ENCODE data around the gene AP2A2.
"Not testable (repeated sequence)": the region's sequence is repeated elsewhere in the genome, so short reads cannot be mapped to it uniquely, and the experiment has no call there.

The AP2A2 gene

DNA sequence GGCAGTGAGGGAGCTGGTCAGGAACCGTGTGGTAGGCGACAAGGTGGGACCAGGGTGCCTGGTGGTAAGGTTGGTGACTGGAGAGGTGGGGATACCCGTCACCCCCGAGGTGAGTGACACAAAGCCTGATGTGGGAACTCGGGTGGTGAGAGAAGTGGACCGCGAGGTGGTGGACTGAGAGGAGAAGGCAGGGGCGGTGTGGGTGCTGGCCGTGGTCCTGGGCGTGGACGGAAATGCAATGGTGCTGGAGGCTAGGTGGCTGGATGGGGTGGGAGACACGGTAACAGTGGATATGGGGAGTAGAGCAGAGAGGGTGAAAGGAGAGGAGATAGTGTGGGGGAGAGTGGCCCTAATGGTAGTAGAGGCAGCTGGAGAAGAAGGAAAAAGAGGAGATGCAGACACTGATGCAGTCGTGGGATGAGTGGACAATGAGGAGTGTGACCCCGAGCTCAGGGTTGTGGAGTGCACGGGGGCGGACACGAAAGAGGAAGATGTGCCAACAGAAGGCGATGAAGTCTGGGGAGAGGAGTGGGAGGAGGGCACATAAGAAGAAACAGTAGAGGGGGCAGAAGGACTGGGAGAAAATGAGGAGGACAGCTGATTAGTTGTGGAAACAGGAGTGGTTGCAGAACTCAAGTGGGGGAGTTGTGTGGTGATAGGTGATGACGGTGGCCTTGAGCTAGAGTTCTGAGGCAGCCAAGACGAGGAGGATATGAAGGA, 90.3 kb downstream of the AP2A2 start:
- no peak for DNase-seq (ENCODE audit: low read depth)

DNA sequence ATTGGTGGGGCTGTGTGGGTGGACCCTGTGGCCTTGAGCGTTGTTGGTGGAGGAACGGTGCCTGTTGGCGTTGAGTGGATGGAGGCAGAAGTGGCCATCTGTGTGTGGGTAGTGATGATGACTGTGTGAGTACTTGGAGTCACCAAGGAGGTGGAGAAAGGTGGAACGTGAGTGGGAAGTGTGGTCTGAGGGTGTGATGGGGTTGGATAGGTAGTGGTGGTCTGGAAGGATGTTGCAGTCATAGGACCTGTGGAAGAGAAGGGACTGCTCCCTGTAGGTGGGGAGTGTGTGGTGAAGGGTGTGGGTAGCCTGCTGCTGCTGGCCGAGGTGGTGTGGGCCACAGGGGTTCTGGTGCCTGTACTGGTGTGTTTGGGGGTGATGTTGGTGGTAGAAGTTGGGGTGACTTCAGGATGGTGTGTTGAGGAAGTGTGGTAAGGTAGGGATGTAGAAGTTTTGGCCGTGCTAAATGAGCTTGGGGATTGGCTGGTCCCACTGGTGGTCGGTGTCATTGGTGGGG, 91.0 kb downstream of the AP2A2 start:
- DNase-seq (ENCODE audit: low read depth): not testable (repeated sequence)

DNA sequence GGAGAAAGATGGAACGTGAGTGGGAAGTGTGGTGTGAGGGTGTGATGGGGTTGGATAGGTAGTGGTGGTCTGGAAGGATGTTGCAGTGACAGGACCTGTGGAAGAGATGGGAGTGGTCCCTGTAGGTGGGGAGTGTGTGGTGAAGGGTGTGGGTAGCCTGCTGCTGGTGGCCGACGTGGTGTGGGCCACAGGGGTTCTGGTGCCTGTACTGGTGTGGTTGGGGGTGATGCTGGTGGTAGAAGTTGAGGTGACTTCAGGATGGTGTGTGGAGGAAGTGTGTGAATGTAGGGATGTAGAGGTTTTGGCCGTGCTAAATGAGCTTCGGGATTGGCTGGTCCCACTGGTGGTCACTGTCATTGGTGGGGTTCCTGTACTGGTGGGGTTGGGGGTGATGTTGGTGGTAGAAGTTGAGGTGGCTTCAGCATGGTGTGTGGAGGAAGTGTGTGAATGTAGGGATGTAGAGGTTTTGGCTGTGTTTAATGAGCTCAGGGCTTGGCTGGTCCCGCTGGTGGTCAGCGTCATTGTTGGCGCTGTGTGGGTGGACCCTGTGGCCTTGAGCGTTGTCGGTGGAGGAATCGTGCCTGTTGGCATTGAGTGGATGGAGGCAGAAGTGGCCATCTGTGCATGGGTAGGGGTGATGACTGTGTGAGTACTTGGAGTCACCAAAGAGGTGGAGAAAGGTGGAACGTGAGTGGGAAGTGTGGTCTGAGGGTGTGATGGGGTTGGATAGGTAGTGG, 91.8 kb downstream of the AP2A2 start:
- no peak for DNase-seq (ENCODE audit: low read depth)

DNA sequence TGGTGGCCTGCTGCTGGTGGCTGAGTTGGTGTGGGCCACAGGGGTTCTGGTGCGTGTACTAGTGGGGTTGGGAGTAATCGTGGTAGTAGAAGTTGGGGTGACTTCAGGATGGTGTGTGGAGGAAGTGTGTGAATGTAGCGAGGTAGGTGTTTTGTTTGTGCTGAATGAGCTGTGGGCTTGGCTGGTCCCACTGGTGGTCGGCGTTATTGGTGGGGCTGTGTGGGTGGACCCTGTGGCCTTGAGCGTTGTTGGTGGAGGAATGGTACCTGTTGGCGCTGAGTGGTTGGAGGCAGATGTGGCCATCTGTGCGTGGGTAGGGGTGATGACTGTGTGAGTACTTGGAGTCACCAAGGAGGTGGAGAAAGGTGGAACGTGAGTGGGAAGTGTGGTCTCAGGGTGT, 92.4 kb downstream of the AP2A2 start:
- DNase-seq (ENCODE audit: low read depth): no peak

DNA sequence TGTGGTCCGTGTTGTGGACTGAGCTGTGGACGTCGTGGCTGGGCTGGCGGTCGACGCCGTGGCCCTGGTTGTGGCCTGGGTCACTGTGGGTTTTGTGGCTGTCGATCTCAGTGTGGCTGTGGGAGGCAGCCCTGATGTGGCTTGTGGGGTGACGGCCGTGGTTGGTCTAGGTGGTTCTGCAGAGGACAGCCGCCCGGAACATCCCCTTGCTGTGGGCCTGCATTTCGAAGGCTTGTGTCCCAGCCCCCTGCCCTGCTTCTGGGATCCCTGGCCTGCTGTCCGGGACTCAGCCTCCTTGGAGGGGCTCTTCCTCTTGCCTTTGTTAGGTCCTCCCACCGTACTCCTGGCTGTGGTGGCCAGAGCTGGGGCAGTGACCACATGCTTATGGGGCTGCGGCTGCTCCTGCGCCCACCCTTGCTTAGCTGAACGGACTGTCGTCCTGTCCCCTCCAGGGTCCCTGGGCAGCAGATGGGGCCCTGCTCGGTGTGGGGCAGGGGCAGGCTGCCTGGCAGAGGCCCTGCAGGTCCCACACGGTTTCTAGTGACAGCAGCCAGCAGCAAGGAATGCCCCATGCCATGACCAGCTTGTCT, 93.7 kb downstream of the AP2A2 start:
- DNase-seq (ENCODE audit: low read depth): no peak

DNA sequence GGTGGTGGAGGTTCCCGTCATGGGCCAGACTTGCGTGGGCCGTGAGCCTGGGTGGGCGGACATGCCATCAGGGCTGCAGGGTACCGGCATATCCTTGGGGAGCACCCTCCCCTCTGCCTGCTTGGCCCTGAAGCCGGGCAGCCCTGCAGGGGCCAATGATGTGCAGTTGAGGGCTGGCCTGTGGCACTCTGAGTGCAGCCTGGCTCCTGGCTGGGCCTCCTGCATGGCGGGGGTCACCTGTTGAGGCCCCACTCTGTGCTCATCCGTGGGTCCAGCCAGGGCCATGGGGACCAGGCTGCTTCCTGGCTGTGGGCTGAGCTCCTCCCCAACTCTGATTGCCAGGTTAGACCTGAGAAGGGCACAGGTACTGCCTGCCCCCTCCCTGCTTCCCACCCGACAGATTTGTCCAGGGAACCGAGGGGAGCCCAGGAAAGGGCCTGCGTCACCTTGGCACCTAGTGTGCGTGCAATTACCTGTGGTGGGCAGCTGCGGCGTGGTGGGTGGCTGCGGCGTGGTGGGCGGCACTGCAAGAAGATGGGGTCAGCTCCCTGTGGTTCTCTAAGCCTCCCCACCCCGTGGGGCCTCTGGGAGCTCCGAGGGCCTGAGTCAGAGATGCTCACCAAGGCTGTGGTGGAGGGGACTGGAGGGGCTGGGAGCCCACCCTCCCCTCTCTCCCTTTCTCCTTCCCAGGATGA, 94.7 kb downstream of the AP2A2 start:
- DNase-seq (ENCODE audit: low read depth): no peak

DNA sequence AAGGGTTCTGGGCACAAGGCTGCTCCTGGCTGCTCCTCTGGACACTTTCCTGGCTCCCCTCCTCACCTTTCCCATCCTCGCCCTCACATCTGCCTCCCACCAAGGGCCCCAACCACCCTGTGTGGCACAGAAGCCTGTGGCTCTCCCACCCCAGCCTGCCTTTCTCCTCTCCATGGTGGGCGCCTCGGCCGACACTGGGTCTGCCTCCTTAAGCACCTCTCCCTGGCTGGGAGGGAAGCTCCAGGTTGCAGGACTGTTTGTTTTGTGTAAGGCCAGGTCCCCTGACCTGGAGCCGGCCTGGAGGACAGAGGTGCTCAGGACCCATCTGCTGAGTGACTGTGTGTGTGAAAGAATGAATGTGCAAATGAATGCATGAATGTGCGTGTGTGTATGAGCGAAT, 96.7 kb downstream of the AP2A2 start:
- DNase-seq (ENCODE audit: low read depth): no peak

DNA sequence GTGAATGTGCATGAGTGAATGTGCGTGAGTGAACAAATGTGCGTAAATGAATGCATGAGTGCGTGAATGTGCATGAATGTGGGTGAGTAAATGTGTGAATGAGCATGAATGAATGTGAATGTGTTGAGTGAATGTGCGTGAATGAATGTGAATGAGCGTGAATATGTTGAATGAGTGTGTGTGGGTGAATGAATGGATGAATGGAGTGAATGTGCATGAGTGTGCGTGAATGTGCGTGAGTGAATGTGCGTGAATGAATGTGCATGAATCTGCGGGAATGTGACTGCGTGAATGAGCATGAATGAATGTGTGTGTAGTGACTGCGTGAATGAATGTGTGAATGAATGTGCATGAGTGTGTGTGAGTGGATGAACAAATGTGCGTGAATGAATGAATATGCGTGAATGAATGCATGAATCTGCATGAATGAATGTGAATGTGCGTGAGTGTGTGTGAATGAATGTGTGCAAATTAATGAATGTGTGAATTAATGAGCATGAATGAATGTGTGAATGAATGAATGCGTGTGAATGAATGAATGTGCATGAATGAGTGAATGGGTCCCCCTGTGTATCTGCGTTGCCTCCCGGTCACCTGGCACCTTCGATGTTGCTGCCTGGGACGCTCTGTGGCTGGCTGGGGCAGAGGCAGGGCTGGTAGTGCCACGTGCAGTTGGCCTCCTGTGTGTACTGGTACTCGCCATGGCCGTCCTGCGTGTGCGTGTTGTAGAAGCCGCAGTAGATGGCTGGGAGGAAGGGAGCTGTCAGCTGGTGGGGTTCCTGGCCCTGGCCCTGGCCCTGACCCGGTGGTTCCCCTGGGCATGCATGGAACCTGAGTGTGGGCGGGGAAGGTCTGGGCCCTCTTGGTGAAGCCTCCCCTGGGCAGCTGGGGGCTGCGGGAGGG, 97.5 kb downstream of the AP2A2 start:
- DNase-seq (ENCODE audit: low read depth): no peak

DNA sequence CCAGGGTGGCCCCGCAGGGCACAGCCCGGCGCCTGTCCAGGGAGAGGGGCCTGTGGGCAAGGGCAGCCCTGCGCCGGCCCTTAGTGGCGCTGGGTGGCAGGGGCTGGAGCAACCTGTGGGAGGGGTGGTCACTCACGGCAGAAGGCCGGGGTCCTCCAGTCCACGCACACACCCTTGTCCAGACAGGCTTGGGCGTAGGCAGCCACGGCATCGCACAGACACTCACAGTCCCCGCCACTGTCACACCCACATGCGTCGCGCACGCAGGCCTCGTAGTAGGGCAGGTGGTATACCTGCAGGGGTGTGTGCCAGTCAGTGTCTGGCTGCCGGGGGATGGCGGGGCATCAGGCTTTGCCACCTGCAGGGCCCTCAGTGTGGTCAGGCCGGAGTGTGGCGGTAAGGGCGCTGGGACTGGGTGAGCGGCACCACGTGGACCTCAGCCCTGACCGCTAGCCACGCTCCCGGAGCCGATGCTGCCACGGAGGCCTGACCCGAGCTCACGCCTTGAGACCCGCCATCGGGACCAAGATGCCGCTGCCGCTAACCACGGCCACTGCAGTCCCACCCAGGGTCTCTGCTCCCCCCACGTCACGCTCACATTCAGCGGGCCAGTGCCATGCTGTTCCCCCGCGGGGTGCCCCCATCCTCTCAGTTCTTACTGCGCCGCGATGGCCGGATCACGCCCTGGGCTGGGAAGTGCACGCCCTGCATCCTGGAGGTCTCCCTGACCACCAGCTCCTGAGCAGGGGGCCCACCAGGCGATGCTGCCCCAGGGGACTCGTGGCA, 98.3 kb downstream of the AP2A2 start:
- no peak for DNase-seq (ENCODE audit: low read depth)

DNA sequence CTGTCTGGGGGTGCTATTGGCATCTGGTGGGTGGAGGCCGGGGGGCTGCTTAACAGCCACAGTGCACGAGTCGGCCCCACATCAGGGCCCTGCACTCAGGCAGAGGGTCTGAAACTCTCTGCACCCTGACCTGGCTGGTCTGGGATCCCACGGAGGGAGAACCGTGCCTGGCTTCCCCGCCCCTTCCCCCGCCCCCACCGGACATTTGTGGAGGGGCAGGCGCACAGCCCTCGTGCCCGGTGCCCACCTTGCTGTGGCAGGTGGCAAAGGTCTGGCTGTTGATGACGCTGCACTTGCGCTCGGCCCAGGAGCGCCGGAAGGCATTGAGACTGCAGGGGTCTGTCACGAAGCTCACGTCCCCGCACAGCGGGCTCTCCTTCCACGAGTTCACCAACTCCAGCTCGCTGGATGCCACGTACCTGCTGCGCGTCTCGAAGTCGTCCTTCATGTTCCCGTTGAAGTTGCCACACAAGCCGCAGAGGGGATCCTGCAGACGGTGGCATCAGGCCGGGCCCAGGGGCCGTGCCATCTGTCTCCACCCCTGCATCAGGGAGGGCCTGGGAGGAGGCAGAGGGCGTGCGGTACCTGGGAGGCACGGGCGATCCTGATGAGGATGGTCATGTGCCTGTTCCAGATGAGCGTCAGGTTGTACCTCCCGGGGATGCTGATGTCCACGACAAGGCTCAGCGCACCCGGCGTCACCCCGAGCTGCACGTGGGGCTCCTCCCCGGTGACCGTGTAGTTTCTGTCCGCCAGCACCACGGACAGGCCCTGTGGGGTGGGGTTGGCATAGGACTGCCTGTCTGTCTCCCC, 99.1 kb downstream of the AP2A2 start:
- DNase-seq (ENCODE audit: low read depth): no peak

DNA sequence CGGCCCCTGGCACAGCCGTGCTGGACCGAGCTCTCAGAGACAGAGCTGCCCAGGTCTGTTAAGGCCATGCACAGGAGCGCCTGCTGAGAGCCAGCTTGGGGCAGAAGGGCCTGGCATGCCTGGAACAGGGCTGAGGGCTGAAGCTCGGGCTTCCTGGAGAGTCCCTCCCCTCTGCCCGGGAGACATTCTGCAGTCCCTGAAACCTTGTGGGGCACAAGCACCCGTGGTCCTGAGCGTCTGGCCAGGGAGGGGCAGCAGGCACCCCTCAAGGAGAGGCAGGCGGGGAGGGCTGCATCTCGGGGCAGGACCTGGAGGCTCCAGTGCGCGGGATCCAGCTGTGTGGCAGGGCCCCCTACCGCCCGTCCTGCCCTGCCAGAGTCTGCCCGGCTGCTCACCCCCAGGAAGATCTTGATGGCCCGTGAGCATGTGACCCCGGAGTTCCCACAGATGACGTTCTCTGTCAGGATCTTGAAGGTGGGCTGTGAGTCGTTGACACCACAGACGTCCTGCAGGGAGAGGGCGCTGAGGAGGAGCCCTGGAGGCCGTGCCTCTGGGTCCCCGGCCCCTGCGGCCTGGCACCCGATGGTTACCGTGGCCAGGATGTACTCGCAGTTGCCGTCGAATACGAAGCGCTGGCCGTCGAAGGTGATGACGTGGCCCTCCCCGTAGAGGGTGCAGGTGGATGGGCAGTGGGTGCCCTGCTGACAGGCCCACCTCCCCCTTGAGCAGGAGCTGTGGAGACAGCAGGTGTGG, 99.9 kb downstream of the AP2A2 start:
- DNase-seq (ENCODE audit: low read depth): no peak

DNA sequence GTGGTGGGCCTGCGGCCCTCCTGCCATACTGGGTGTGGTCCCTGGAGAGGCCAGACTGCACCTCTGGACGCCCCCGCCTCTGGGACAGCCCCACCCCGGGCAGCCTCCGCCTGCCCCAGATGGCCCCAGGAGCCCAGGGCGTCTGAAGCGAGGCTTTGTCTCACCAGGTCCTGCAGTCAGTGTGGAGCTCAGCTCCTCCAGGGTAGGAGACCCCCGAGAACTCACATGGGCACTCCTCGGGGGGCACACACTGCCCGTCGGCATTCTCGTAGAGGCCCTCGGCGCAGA, 100.4 kb downstream of the AP2A2 start:
- DNase-seq (ENCODE audit: low read depth): no peak

DNA sequence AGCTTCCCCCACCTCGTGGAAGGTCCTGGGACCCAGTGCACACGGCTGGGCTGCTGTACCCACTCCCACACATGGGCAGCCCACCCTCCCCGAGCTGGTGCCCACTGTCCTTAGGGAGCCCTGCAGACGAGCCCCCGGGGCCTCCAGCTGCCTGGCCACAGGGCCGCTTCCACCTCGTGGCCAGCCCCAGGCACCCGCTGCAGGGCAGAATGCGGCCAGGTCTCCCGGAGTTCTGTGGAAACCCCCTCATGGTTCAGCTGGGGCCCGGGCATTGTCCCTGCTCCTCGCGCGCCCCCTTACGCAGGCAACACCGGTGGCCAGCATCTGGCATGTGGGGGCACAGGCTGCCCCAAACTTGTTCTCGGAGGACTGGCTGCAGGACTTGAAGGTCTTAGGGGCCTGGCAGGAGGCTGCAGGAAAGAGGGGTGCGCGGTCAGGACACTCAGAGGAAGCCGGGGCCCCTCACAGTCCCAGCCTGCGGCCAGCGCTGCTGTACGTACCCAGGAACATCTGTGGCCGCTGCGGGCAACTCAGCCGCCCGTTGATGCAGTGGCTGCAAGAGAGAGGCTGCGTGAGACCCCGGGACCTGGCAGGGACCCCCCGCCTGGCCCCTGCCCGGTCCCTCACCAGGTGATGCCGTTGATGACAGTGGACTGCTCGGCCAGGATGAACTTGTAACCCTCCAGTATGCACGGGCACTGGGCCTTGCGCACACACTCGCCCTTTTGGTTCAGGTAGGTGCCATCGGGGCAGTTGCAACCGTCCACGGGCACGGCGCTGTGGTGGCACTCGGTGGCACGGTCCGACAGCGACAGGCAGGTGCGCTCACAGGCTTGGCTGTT, 101.2 kb downstream of the AP2A2 start:
- no peak for DNase-seq (ENCODE audit: low read depth)

DNA sequence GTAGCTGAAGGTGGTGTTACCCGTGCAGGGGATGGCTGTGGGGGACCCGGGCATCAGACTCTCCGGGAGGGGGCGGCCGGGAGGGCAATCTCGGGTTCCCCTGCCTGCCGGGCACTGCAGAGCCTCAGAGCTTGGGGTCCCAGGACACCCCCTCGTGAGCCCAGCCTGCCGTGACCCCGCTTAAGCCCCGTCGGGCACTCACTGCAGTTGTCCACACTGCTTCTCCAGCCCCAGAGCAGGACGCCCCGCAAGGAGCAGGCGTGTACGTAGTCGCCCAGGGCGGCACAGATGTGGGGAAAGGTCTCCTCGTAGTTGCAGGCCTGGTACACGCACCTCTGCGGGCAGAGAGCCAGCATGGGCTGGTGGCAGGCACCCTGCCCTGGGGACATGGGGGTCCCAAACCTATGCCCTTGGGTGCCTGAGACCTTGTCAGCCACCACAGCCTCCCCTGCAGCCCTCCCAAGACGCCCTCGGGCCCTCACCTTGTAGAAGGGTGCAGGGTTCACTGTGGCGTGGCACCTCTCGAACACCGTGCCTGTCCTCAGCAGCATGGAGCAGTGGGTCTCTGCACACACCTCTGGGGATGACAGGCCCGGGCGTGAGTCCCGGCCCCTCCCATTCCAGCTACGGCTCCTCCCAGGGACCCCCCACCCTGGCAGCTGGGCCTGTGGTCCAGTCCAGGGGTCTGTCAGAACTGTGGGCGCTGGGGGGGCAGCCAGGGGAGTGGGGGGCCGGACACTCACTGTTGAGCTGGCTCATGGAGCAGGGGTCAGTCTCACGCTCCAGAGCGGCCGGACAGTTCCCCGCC, 102.0 kb downstream of the AP2A2 start:
- no peak for DNase-seq (ENCODE audit: low read depth)

DNA sequence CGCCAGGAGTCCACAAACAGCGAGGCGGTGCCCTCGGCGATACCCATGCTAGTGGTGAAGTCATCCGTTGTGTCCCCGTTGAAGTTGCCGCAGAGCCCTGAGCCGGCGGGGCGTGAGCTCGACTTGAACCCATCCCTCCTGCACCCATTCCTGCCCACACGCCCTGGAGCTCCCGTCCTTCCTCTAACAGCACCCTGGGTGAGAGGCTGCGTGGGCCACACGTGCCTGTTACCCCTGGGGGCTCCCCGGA, 102.5 kb downstream of the AP2A2 start:
- no peak for DNase-seq (ENCODE audit: low read depth)

DNA sequence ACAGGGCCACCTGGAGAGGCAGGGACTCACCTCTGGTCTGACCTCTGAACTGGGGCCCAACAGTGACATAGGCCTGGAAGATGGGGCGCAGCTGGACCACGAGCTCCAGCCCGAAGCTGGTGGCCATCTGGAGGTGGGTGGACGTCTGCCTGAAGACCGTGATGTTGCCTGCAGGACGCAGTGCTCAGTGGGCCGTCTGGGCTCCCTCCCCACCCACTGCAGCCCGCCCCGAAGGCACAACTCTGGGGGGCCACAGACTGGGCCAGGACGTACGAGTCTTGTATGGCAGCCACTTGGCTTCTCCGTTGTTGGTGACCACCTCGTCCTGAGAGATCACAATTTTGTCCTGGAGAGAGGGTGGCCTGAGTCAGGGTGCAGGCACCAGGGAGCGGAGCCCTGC, 102.9 kb downstream of the AP2A2 start:
- DNase-seq (ENCODE audit: low read depth): no peak

DNA sequence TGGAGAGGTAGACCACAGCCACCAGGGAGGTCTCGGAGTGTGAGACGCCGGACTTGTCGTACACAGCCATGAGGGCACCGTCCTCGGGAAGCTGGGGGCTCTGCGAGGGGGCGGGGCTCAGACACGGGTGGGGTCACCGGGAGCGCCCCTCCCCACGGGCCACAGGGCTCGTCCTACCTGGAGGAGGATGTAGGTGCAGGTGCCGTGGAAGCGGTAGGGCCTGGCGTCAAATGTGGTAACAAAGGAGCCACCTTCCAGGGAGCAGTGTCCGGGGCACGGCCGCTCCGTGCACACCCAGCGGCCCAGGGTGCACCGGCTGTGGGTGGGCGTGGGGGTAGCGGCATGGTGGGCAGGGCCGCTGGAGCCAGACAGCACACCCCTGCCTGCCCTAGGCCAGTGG, 103.4 kb downstream of the AP2A2 start:
- DNase-seq (ENCODE audit: low read depth): no peak

DNA sequence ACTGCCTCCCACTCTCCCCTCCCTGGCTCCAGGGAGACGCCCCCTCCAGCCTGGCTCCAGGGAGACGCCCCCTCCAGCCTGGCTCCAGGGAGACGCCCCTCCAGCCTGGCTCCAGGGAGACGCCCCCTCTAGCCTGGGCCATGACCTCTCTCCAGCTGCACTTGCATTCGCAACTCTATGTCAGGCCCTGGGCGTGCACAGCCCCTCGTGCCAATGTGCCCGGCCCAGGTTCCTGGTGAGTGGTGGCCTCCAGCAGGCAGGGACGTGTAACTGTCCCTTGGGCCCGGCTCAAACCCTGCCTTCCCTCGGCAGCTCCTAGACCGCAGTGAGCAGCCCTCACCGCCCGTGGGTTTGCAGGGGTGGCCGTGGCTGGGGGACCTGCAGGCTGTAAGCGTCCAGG, 104.0 kb downstream of the AP2A2 start:
- no peak for DNase-seq (ENCODE audit: low read depth)

Measured in T-helper 22 cell (primary cell).